Peyer's patch (tissue), 4 donors: ENCODE results near the gene SYPL1. TPM values are rescaled to one million over a fixed set of nuclear protein-coding genes. Genes with fewer than 3 reads are reported as not detected.

Source experiments
- DNase-seq, 3 donors: peaks; one replicate each; pipeline ENCODE4 v3.0.0-alpha.2; 2017 to 2019
- H3K27ac ChIP-seq, 4 donors: fragments of 200-600 bp; sonication (generic); one replicate each; pipeline ENCODE4 v1.5.1; 2016 to 2019
- H3K27me3 ChIP-seq, 2 donors: fragments of 200-600 bp; sonication (generic); one replicate each; pipeline ENCODE4 v1.5.1; 2019
- H3K36me3 ChIP-seq, 3 donors: fragments of 200-600 bp; sonication (generic); one replicate each; pipeline ENCODE4 v1.5.1; 2016 to 2019
- H3K4me1 ChIP-seq, 4 donors: fragments of 200-600 bp; sonication (generic); one replicate each; pipeline ENCODE4 v1.5.1; 2016 to 2019
- H3K4me3 ChIP-seq, 4 donors: fragments of 200-600 bp; sonication (generic); 1 replicate in 3 of 4; 2 replicates in 1 of 4; pipeline ENCODE4 v1.5.1; 2016 to 2019; ENCODE audit warnings: mild to moderate bottlenecking in 1 of 4
- H3K9me3 ChIP-seq, 4 donors: fragments of 200-600 bp; sonication (generic); one replicate each; pipeline ENCODE4 v1.5.1; 2016 to 2019; ENCODE audit warnings: mild to moderate bottlenecking in 1 of 4
- POLR2A ChIP-seq, 2 donors: fragments of 450-650 bp; IDR thresholded peaks; one replicate each; pipeline ENCODE4 v1.5.1; 2017; ENCODE audit warnings: antibody characterized with exemption in 2 of 2, mild to moderate bottlenecking in 2 of 2, moderate library complexity in 2 of 2
- total RNA-seq, 4 donors: library from RNA; depleted of rRNA; stranded (reverse); fragments of >200 nt; gene quantifications; one replicate each; pipeline ENCODE4 v1.1.0, GENCODE V29; 2016
- TF ChIP-seq, protein P1 (sequence below), 6 experiments: fragments of 450-650 bp in 4 of 6; fragments of 200-600 bp in 2 of 6; sonication (generic) in 1 of 6; IDR thresholded peaks; one replicate each; pipeline ENCODE4 v1.5.1; 2017 to 2019; ENCODE audit warnings: antibody characterized with exemption in 6 of 6, mild to moderate bottlenecking in 3 of 6, moderate library complexity in 1 of 6

The SYPL1 gene
- total RNA-seq, 4 donors from 2014 or later, result 45.2 to 77.6 (median 53.3) TPM

DNA sequence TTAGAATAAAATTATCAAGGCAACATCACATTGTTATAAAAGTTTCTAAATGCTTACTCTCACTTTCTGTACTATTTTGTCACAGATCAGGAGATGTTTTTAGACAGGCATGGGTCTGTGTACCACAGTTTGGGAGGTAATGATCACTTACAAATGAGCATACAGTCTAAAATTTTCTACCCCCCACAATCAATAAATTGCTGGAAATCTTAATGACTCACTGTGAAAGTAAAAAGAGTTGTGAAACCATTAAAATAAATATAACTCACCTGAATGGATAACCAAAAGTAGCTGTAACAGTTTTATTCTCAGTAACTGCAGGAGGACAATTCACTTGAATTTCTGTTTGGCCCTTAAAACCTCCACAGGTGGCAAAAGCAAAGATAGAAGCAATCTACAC lies 13.2 kb downstream of the SYPL1 start:
- Histone ChIP-seq H3K4me3 (no peak overlapping the region), H3K27ac (no peak overlapping the region)
- TF ChIP-seq, protein P1, sequence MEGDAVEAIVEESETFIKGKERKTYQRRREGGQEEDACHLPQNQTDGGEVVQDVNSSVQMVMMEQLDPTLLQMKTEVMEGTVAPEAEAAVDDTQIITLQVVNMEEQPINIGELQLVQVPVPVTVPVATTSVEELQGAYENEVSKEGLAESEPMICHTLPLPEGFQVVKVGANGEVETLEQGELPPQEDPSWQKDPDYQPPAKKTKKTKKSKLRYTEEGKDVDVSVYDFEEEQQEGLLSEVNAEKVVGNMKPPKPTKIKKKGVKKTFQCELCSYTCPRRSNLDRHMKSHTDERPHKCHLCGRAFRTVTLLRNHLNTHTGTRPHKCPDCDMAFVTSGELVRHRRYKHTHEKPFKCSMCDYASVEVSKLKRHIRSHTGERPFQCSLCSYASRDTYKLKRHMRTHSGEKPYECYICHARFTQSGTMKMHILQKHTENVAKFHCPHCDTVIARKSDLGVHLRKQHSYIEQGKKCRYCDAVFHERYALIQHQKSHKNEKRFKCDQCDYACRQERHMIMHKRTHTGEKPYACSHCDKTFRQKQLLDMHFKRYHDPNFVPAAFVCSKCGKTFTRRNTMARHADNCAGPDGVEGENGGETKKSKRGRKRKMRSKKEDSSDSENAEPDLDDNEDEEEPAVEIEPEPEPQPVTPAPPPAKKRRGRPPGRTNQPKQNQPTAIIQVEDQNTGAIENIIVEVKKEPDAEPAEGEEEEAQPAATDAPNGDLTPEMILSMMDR (IDR thresholded peaks at IDR 0.05), result no peak
- no peak for TF ChIP-seq POLR2A (IDR thresholded peaks at IDR 0.05)

DNA sequence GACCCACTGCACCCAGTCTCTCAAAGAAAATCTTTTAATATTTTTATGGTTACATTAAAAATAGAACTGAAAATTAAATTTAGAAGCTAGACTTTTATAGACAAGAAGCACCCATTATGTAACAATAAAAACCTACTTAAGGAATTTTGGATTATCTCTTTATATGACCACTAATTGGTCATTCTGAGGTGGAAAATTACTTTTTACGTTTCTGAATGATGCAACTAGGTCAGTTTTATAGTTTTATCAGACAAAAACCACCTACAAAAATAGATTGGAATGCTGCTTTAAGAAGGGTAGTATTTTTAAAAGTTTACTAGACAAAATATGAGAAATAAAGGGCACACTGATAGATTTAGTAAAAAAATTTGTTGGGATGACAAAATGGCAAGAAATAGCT lies 16.5 kb downstream of the SYPL1 start:
- no peak for DNase-seq
- peaks cover 0 to 58% (median 0%) of the 10 kb centered on the region in 3 donors for H3K36me3 ChIP-seq
- H3K9me3 ChIP-seq, result no peaks in the 10 kb centered on the region
- no peaks in the 10 kb centered on the region for H3K27me3 ChIP-seq
- H3K27ac ChIP-seq, result no peak overlapping the region
- H3K4me3 ChIP-seq, result no peak overlapping the region
- peaks cover 0 to 9% (median 0%) of the 10 kb centered on the region in 4 donors for H3K4me1 ChIP-seq
- TF ChIP-seq POLR2A (IDR thresholded peaks at IDR 0.05), result no peak
- TF ChIP-seq, protein P1 (IDR thresholded peaks at IDR 0.05), result no peak

More for the DNA sequence above, 13.2 kb downstream of the SYPL1 start:
- Histone ChIP-seq H3K4me1 (peaks cover 0 to 14% (median under 1%) of the 10 kb centered on the region in 4 donors), H3K36me3 (peaks cover 0 to 34% (median 0%) of the 10 kb centered on the region in 3 donors), H3K27me3 (no peaks in the 10 kb centered on the region), H3K9me3 (no peaks in the 10 kb centered on the region)
- DNase-seq, result no peak

DNA sequence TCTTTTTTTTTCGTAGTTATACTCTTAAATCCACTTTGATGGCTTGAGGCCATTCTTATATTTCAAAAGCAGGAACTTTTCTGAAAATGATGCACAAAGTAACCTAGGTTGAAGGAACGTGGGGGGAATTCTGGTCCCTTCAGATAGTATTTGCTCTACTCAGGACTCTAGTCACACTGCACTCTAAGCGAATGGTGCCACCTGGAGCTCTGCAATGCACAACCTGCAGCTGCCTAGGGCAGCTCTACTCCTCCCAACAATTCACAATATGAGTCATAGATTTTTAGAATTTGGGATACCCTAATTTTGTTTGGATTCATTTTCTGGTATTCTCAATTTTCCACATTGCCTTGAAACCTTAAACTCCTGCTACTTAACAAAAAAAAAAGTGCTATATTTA lies 17.3 kb downstream of the SYPL1 start:
- H3K9me3 ChIP-seq, result no peaks in the 10 kb centered on the region
- peak in 1 of 3 donors; percentile 46 for DNase-seq
- H3K27me3 ChIP-seq, result no peaks in the 10 kb centered on the region
- H3K4me1 ChIP-seq, result peaks cover 0 to under 1% (median 0%) of the 10 kb centered on the region in 4 donors
- H3K27ac ChIP-seq, result no peak overlapping the region
- no peak overlapping the region for H3K4me3 ChIP-seq
- peaks cover 0 to 65% (median 0%) of the 10 kb centered on the region in 3 donors for H3K36me3 ChIP-seq
- TF ChIP-seq POLR2A (IDR thresholded peaks at IDR 0.05), result no peak

DNA sequence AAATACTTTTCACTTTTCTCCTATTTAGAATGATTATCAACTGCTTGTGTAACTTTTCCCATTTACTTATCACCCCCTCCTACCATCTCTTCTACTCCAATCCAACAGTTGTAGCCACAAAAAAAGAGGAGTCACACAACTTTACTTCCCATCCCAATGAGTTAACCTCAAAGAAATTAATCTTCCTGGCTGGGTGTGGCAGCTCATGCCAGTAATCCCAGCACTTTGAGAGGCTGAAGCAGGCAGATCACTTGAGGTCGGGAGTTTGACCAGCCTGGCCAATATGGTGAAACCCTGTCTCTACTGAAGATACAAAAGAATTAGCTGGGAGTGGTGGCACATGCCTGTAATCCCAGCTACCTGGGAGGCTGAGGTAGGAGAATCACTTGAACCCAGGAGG lies 19.9 kb downstream of the SYPL1 start:
- Histone ChIP-seq H3K27me3 (no peaks in the 10 kb centered on the region), H3K9me3 (no peaks in the 10 kb centered on the region), H3K27ac (no peak overlapping the region), H3K4me3 (no peak overlapping the region), H3K36me3 (peaks cover 0 to 70% (median 0%) of the 10 kb centered on the region in 3 donors), H3K4me1 (no peaks in the 10 kb centered on the region)
- DNase-seq, result no peak
- TF ChIP-seq, protein P1 (IDR thresholded peaks at IDR 0.05), result no peak
- TF ChIP-seq POLR2A (IDR thresholded peaks at IDR 0.05), result no peak

DNA sequence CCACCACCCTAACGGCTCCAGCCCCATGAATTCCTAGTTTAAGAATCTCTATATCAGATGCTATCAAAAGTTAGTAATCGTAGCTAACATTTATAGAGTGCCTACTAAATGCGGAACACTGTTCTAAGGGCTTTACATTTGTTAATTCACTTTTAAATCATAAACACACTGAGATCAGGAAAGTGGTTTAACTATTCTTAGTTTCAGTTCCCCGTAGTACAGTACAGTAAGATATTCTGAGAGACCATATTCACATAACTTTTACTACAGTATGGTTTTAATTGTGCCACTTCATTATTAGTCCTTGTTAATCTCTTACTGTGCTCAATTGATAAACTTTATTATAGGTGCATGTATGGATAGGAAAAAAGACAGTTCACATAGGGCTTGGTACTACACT lies 22.5 kb downstream of the SYPL1 start:
- no peaks in the 10 kb centered on the region for H3K27me3 ChIP-seq
- H3K27ac ChIP-seq, result peak overlapping the region in 1 of 4 donors; percentile 56
- H3K36me3 ChIP-seq, result peaks cover 0 to 48% (median 0%) of the 10 kb centered on the region in 3 donors
- TF ChIP-seq, protein P1 (IDR thresholded peaks at IDR 0.05), result no peak
- no peak for TF ChIP-seq POLR2A (IDR thresholded peaks at IDR 0.05)
- DNase-seq, result no peak
- H3K4me3 ChIP-seq, result no peak overlapping the region
- no peaks in the 10 kb centered on the region for H3K4me1 ChIP-seq
- H3K9me3 ChIP-seq, result no peaks in the 10 kb centered on the region

DNA sequence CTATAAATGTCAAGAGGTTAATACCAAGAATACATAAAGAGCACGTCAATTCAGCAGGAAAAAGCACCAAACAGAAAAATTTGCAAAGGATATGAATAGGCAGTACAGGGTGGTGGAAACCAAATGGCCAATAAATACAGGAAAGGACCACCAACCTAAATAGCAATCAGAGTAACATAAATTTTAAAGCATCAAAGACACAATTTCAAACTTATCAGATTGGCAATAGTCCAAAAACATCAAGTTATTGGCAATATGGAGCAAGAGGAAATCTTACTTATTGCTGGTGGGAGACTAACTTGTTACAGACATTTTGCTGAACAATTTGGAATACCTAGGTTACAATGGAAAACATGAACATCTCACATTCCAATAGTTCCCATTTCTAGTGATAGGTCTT lies 24.1 kb downstream of the SYPL1 start:
- Histone ChIP-seq H3K4me1 (no peaks in the 10 kb centered on the region), H3K9me3 (no peaks in the 10 kb centered on the region), H3K27me3 (no peaks in the 10 kb centered on the region), H3K36me3 (peaks cover 0 to 42% (median 0%) of the 10 kb centered on the region in 3 donors), H3K27ac (no peak overlapping the region), H3K4me3 (no peak overlapping the region)
- DNase-seq, result no peak
- TF ChIP-seq POLR2A (IDR thresholded peaks at IDR 0.05), result no peak
- TF ChIP-seq, protein P1 (IDR thresholded peaks at IDR 0.05), result no peak
